PC-9 (cell line): ENCODE results near the gene PIAS2. TPM values are rescaled to one million over a fixed set of nuclear protein-coding genes. Genes with fewer than 3 reads are reported as not detected.

ENCODE experiments used
- BruUV-seq: library from RNA; stranded (reverse); fragments of 400-500 nt; replicated peaks from 2 replicates; lab custom pipeline; 2021; lab: Mats Ljungman, UMichigan
- CTCF ChIA-PET: fragments of 300-600 bp; sonication (Branson Sonifier 250); formaldehyde crosslinking; loops from one replicate; lab custom pipeline; 2022; ENCODE audit warnings: antibody characterized with exemption; lab: Charles Lee
- POLR2A ChIA-PET: fragments of 300-600 bp; sonication (Branson Sonifier 250); formaldehyde crosslinking; loops from one replicate; lab custom pipeline; 2022; ENCODE audit warnings: antibody characterized with exemption; ENCODE audit not compliant: unreplicated experiment; lab: Charles Lee
- DNase-seq, 2 experiments: peaks; one replicate each; pipeline versions ENCODE4 v3.0.0 to v3.0.0-alpha.2; 2015 to 2022; ENCODE audit warnings: mixed read lengths in 1 of 2
- H2AFZ ChIP-seq: fragments of 200-600 bp; sonication (generic); 2 replicates; pipeline ENCODE4 v1.8.1; 2017; ENCODE audit warnings: antibody characterized with exemption
- H3F3A ChIP-seq: fragments of 200-600 bp; sonication (generic); 2 replicates; pipeline ENCODE4 v1.8.1; 2017; ENCODE audit warnings: antibody characterized with exemption, mild to moderate bottlenecking, low read depth; ENCODE audit not compliant: insufficient read depth
- H3K27ac ChIP-seq: fragments of 200-600 bp; sonication (generic); 2 replicates; pipeline ENCODE4 v1.6.1; 2016; ENCODE audit warnings: mixed run types
- H3K27me3 ChIP-seq: fragments of 200-600 bp; sonication (generic); 2 replicates; pipeline ENCODE4 v1.6.1; 2016; ENCODE audit warnings: low read depth, mixed run types; ENCODE audit not compliant: insufficient read depth
- H3K36me3 ChIP-seq: fragments of 200-600 bp; sonication (generic); 2 replicates; pipeline ENCODE4 v1.6.1; 2016; ENCODE audit warnings: low read depth, mixed run types
- H3K4me1 ChIP-seq: fragments of 200-600 bp; sonication (generic); replicated peaks from 2 replicates; pipeline ENCODE4 v1.6.1; 2016; ENCODE audit warnings: mixed run types; ENCODE audit not compliant: insufficient read depth
- H3K4me2 ChIP-seq: fragments of 200-600 bp; sonication (generic); 2 replicates; pipeline ENCODE4 v1.6.1; 2017; ENCODE audit warnings: mixed run types
- H3K4me3 ChIP-seq: fragments of 200-600 bp; sonication (generic); 2 replicates; pipeline ENCODE4 v1.6.1; 2016; ENCODE audit warnings: mixed run types
- H3K79me2 ChIP-seq: fragments of 200-600 bp; sonication (generic); 2 replicates; pipeline ENCODE4 v1.6.1; 2017; ENCODE audit warnings: low read depth, mixed run types
- H3K9me2 ChIP-seq: fragments of 200-600 bp; sonication (generic); 2 replicates; pipeline ENCODE4 v1.8.1; 2017; ENCODE audit warnings: mild to moderate bottlenecking; ENCODE audit not compliant: insufficient read depth
- H3K9me3 ChIP-seq: fragments of 200-600 bp; sonication (generic); 2 replicates; pipeline ENCODE4 v1.8.1; 2016; ENCODE audit warnings: low read depth; ENCODE audit not compliant: insufficient read depth
- H4K20me1 ChIP-seq: fragments of 200-600 bp; sonication (generic); 2 replicates; pipeline ENCODE4 v1.8.1; 2017; ENCODE audit not compliant: insufficient read depth
- EZH2 ChIP-seq: fragments of 200-600 bp; sonication (generic); IDR thresholded peaks from 2 replicates; pipeline ENCODE4 v1.8.0; 2017; ENCODE audit warnings: antibody characterized with exemption, low read depth
- intact Hi-C: fragments of 100-400 bp; cut with micrococcal nuclease; formaldehyde crosslinking; loops from one replicate; pipeline ENCODE4 v1.10.0; 2022; ENCODE audit not compliant: unreplicated experiment
- total RNA-seq: library from RNA; stranded (reverse); gene quantifications from 2 replicates; pipeline ENCODE4 v1.2.3, GENCODE V29; 2021
- TF ChIP-seq, protein P1 (sequence below): fragments of 200-600 bp; sonication (generic); conservative IDR thresholded peaks from 2 replicates; pipeline ENCODE4 v1.6.1; 2017; ENCODE audit warnings: mixed run types, antibody characterized with exemption, mild to moderate bottlenecking, moderate library complexity

PIAS2 gene
- total RNA-seq, 1 experiment from 2014 or later: 17.5 TPM

DNA sequence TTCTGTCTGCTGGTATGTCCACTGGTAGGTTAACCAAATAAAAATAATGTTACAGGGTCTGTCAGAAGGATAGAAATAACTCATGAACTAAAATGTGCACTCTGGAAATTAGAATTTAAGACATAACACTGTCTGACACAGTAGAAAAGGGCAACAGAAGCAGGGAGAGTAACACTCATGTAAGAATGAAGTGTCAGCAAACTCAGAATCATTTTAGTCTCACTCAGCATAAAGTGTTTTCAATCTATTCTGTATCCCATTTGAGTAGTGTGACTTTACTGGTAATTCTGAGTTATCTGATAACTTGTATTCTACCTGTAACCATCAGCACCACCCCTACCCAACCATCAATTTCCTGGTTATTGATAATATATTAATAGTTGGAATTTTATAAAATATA lies 68.3 kb downstream of the PIAS2 start:
- ChIA-PET POLR2A (no interaction called here), CTCF (no interaction called here)
- Histone ChIP-seq H3K9me2 (no peaks in the 10 kb centered on the region), H3K4me2 (no peak overlapping the region), H3K4me1 (no peaks in the 10 kb centered on the region), H3K9me3 (no peaks in the 10 kb centered on the region), H3F3A (no peaks in the 10 kb centered on the region), H3K27ac (no peak overlapping the region), H3K27me3 (no peaks in the 10 kb centered on the region), H3K4me3 (no peak overlapping the region), H4K20me1 (no peaks in the 10 kb centered on the region), H2AFZ (no peak overlapping the region), H3K79me2 (no peaks in the 10 kb centered on the region), H3K36me3 (no peaks in the 10 kb centered on the region)
- BruUV-seq: no TSS peak
- intact Hi-C loops: no loop called here
- TF ChIP-seq, protein P1, sequence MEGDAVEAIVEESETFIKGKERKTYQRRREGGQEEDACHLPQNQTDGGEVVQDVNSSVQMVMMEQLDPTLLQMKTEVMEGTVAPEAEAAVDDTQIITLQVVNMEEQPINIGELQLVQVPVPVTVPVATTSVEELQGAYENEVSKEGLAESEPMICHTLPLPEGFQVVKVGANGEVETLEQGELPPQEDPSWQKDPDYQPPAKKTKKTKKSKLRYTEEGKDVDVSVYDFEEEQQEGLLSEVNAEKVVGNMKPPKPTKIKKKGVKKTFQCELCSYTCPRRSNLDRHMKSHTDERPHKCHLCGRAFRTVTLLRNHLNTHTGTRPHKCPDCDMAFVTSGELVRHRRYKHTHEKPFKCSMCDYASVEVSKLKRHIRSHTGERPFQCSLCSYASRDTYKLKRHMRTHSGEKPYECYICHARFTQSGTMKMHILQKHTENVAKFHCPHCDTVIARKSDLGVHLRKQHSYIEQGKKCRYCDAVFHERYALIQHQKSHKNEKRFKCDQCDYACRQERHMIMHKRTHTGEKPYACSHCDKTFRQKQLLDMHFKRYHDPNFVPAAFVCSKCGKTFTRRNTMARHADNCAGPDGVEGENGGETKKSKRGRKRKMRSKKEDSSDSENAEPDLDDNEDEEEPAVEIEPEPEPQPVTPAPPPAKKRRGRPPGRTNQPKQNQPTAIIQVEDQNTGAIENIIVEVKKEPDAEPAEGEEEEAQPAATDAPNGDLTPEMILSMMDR: no peak
- TF ChIP-seq EZH2: no peak
- DNase-seq: no peak

DNA sequence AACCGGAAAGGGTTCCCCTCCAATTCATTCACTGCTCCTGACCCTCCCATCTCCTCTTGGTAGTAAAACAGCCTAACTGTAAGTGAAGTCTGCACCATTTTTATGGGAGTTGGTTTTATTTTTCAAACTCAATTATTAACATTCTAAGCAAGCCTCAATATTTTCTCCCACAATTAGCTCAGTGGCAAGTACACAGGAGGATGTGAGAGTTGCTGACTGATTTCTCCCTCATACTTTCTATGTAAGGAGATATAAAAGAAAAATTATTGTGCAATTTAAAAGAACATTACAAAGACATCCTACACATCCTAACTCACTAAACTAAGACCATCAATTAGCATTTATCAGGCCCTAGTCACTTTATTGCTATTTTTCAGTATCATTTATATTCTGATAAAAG lies 73.9 kb downstream of the PIAS2 start:
- Histone ChIP-seq H3K4me3 (no peak overlapping the region), H3K4me2 (no peak overlapping the region), H3K36me3 (no peaks in the 10 kb centered on the region), H3K27ac (no peak overlapping the region), H4K20me1 (no peaks in the 10 kb centered on the region), H3K79me2 (no peaks in the 10 kb centered on the region), H3K27me3 (no peaks in the 10 kb centered on the region), H3K4me1 (no peaks in the 10 kb centered on the region), H3F3A (no peaks in the 10 kb centered on the region), H2AFZ (no peak overlapping the region), H3K9me2 (no peaks in the 10 kb centered on the region), H3K9me3 (no peaks in the 10 kb centered on the region)
- TF ChIP-seq EZH2: no peak
- TF ChIP-seq, protein P1: no peak
- ChIA-PET POLR2A (no interaction called here), CTCF (no interaction called here)
- intact Hi-C loops: no loop called here
- BruUV-seq: no TSS peak
- DNase-seq: no peak

DNA sequence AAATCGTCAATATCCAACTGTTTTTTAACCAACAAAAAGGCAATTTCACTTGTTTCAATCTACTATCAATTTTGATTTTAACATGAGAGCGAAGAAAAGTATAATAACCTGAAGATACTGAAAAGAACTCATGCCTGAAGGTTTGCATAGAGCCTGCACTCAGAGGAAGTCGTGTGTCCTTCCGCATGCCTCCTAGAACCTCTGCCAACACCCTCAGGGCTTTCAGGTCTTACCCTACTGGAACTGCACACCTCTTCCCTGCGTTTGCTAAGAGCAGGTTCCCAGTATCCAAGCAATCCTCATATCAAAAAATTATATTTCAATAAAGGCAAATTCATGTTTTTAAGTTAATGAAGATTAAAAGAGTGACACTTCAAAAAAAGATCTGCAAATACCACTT lies 74.7 kb downstream of the PIAS2 start:
- no peaks in the 10 kb centered on the region for H3K79me2 ChIP-seq
- H3K36me3 ChIP-seq: no peaks in the 10 kb centered on the region
- no peaks in the 10 kb centered on the region for H3F3A ChIP-seq
- H2AFZ ChIP-seq: no peak overlapping the region
- H3K9me3 ChIP-seq: no peaks in the 10 kb centered on the region
- BruUV-seq: no TSS peak
- intact Hi-C loops: no loop called here
- TF ChIP-seq, protein P1: no peak
- no peak for TF ChIP-seq EZH2
- no peak overlapping the region for H3K4me2 ChIP-seq
- no peaks in the 10 kb centered on the region for H3K27me3 ChIP-seq
- DNase-seq: no peak
- POLR2A ChIA-PET: no interaction called here
- H3K27ac ChIP-seq: no peak overlapping the region
- no peaks in the 10 kb centered on the region for H3K9me2 ChIP-seq
- H3K4me3 ChIP-seq: no peak overlapping the region
- H3K4me1 ChIP-seq: no peaks in the 10 kb centered on the region
- CTCF ChIA-PET: no interaction called here
- H4K20me1 ChIP-seq: no peaks in the 10 kb centered on the region
